ENCODE data around the gene ARID1B.

The ARID1B gene

GRCh38 chr6:157218371-157219198 lies 441.4 kb downstream of the ARID1B start:
- in situ Hi-C loops (cut with MboI; ENCODE audit: low sequenced_read_pairs) = no loop called here

GRCh38 chr6:157219201-157220200 lies 442.3 kb downstream of the ARID1B start:
- in situ Hi-C loops (cut with MboI; ENCODE audit: low sequenced_read_pairs) = no loop called here

- in situ Hi-C loops (cut with MboI; ENCODE audit: low sequenced_read_pairs) = no loop called here
Measured at GRCh38 chr6:157220485-157220884, 443.3 kb downstream of the ARID1B start.

GRCh38 chr6:157221049-157221816 lies 444.1 kb downstream of the ARID1B start:
- in situ Hi-C loops (cut with MboI; ENCODE audit: low sequenced_read_pairs) = no loop called here

GRCh38 chr6:157221817-157222175 lies 444.6 kb downstream of the ARID1B start:
- in situ Hi-C loops (cut with MboI; ENCODE audit: low sequenced_read_pairs) = no loop called here

- in situ Hi-C loops (cut with MboI; ENCODE audit: low sequenced_read_pairs) = no loop called here
Measured at GRCh38 chr6:157222201-157222981, 445.2 kb downstream of the ARID1B start.

GRCh38 chr6:157223021-157223430 lies 445.8 kb downstream of the ARID1B start:
- in situ Hi-C loops (cut with MboI; ENCODE audit: low sequenced_read_pairs) = no loop called here

- in situ Hi-C loops (cut with MboI; ENCODE audit: low sequenced_read_pairs) = no loop called here
Measured at GRCh38 chr6:157223511-157223910, 446.3 kb downstream of the ARID1B start.

GRCh38 chr6:157224178-157224950 lies 447.2 kb downstream of the ARID1B start:
- in situ Hi-C loops (cut with MboI; ENCODE audit: low sequenced_read_pairs) = no loop called here

GRCh38 chr6:157224951-157225574 lies 447.9 kb downstream of the ARID1B start:
- in situ Hi-C loops (cut with MboI; ENCODE audit: low sequenced_read_pairs) = no loop called here

- in situ Hi-C loops (cut with MboI; ENCODE audit: low sequenced_read_pairs) = no loop called here
Measured at GRCh38 chr6:157225575-157225995, 448.4 kb downstream of the ARID1B start.

- in situ Hi-C loops (cut with MboI; ENCODE audit: low sequenced_read_pairs) = no loop called here
Measured at GRCh38 chr6:157226026-157226625, 448.9 kb downstream of the ARID1B start.

GRCh38 chr6:157226761-157227160 lies 449.6 kb downstream of the ARID1B start:
- in situ Hi-C loops (cut with MboI; ENCODE audit: low sequenced_read_pairs) = no loop called here

GRCh38 chr6:157227202-157228166 lies 450.3 kb downstream of the ARID1B start:
- in situ Hi-C loops (cut with MboI; ENCODE audit: low sequenced_read_pairs) = no loop called here

- in situ Hi-C loops (cut with MboI; ENCODE audit: low sequenced_read_pairs) = no loop called here
Measured at GRCh38 chr6:157228426-157229131, 451.4 kb downstream of the ARID1B start.

- in situ Hi-C loops (cut with MboI; ENCODE audit: low sequenced_read_pairs) = no loop called here
Measured at GRCh38 chr6:157229132-157229618, 452.0 kb downstream of the ARID1B start.

- in situ Hi-C loops (cut with MboI; ENCODE audit: low sequenced_read_pairs) = no loop called here
Measured at GRCh38 chr6:157229713-157230112, 452.5 kb downstream of the ARID1B start.

All from HL-60/S4 treated with phorbol 12-myristate 13-acetate at 8.2 ng/mL for 4 days and 3 days (cell line).